ENCODE data around the gene DOCK3.

The DOCK3 gene

GRCh38 chr3:51388286-51389029 is 713.7 kb downstream of the DOCK3 start:
- DNase-seq (ENCODE audit: low read depth) = no peak

DNA sequence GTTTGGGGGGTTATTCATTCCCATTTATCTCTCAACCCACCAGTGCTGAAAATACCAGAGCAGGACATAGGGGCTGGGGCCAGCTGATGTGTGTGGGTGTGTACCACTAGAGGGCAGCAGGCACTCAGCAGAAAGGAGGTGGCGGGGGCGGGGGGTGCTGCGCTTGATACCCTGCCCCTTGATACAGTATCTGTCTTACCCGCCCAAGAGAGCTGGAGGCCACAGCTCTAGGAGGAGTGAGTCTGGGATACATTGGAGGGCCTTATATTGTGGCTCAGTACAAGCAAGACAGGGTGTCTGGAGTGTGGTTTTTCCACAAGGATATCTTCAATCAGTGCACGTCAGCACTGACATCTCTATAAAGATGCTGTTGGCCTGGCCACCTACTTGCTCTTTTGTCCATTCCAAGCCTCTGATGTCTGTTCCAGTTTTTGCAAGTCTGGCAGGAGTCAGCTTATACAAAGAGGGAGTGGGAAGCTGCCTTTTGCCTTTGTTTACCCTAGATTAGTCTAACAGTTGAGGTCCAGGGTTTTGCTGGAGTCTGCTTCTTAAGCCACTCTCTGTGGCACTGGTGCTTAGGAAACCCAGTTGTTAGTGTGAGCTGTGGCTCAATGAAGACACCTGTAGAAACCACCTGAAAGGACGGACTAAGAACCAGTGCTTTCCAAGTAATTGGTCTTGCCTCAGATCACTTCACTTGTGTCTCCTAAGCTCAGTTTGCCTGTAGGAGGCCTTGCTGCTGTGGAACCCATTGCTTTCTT is 714.9 kb downstream of the DOCK3 start:
- DNase-seq (ENCODE audit: low read depth) = peak; percentile 54

- DNase-seq (ENCODE audit: low read depth) = no peak
Observed at GRCh38 chr3:51390246-51391074, 715.7 kb downstream of the DOCK3 start.

DNA sequence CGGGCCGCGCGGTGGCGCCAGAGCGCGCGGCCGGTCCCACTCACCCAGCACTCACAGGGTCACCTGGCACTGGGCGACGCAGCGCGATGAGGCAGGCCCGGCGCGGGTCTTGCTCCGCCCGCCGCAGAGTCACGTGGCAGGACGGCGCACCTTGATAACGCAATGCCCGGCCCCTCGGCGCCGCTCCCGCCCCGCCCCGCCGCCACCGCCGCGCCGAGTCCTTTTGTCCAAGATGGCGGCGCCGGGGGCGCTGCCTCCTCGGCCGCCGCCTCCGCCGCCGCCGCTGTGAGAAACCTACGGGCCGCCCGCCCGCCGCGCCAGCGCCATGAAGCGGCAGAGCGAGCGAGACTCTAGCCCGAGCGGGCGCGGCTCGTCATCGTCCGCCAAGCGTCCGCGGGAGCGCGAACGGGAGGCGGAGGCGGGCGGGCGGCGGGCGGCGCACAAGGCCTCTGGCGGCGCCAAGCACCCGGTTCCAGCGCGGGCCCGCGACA is 716.4 kb downstream of the DOCK3 start, which contains the start of gene RBM15B:
TSS of gene RBM15B (plus strand) at position 211 of the 491 bp plus-strand sequence. CDS start at position 326, 115 bp downstream.
- DNase-seq (ENCODE audit: low read depth) = peak; percentile 97

DNA sequence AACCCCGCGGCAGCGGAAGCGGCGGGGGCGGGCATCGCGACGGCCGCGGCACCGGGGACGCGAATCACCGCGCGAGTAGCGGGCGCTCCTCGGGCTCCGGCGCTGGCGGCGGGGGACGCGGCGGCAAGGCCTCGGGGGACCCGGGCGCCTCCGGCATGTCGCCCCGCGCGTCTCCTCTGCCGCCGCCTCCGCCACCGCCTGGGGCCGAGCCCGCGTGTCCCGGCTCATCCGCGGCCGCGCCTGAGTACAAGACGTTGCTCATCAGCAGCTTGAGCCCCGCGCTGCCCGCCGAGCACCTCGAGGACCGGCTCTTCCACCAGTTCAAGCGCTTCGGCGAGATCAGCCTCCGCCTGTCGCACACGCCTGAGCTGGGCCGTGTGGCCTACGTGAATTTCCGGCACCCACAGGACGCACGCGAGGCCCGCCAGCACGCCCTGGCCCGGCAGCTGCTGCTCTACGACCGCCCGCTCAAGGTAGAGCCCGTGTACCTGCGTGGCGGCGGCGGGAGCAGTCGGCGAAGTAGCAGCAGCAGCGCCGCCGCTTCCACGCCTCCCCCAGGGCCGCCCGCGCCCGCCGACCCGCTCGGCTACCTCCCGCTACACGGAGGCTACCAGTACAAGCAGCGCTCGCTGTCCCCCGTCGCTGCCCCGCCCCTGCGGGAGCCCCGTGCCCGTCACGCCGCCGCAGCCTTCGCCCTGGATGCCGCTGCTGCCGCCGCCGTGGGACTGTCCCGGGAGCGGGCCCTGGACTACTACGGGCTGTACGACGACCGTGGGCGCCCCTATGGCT is 717.0 kb downstream of the DOCK3 start:
- DNase-seq (ENCODE audit: low read depth) = peak; percentile 62

DNA sequence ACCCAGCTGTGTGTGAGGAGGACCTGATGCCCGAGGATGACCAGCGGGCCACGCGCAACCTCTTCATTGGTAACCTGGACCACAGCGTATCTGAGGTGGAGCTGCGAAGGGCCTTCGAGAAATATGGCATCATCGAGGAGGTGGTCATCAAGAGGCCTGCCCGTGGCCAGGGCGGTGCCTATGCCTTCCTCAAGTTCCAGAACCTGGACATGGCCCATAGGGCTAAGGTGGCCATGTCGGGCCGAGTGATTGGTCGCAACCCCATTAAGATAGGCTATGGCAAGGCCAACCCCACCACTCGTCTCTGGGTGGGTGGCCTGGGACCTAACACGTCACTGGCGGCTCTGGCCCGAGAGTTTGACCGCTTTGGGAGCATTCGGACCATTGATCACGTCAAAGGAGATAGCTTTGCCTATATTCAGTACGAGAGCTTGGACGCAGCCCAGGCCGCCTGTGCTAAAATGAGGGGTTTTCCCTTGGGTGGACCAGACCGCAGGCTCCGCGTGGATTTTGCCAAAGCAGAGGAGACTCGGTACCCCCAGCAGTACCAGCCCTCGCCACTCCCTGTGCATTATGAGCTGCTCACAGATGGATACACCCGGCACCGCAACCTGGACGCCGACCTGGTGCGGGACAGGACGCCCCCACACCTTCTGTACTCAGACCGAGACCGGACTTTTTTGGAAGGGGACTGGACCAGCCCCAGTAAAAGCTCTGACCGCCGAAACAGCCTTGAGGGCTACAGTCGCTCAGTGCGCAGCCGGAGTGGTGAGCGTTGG is 717.8 kb downstream of the DOCK3 start:
- DNase-seq (ENCODE audit: low read depth) = no peak

GRCh38 chr3:51393134-51393495 is 718.4 kb downstream of the DOCK3 start:
- no peak for DNase-seq (ENCODE audit: low read depth)

- no peak for DNase-seq (ENCODE audit: low read depth)
Observed at GRCh38 chr3:51393564-51393963, 718.8 kb downstream of the DOCK3 start.

GRCh38 chr3:51394541-51394940 is 719.8 kb downstream of the DOCK3 start:
- DNase-seq (ENCODE audit: low read depth) = no peak

DNA sequence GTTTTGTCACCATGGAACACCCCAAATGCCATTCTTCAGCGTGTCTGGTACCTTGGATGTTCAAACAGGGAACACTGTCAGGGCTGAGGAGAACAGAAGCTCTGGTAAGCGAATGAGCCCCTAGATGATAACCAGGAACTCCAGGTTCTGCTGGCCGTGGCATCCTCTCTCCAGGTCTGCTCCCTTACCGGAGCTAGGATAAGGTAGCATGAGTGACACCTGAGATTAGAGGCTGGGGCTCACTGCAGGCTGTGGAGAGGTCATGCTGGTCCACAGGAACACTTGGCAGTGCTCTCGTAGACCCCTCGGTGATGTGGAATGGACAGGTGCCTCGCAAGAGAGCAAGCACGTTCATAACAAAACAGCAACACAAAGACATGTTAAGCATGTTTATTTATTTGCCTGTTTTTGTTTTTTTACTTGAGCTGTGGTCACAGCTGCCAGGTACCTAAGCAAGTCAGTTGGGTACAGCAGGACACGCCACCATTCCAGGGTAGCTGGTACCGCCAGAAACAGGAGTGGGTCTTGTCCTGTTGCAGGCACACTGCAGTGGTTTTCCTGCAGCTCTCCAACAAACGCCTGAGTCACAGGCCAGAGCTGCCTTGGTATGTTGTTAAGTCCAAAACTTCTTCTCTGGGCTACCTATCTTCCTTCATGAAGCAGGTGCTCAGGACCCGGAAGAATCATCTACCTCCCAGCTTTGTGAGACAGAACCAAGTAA is 720.9 kb downstream of the DOCK3 start:
- DNase-seq (ENCODE audit: low read depth) = no peak

GRCh38 chr3:51396401-51396800 is 721.7 kb downstream of the DOCK3 start:
- DNase-seq (ENCODE audit: low read depth) = no peak

GRCh38 chr3:51397392-51397791 is 722.7 kb downstream of the DOCK3 start:
- DNase-seq (ENCODE audit: low read depth) = no peak

- no peak for DNase-seq (ENCODE audit: low read depth)
Observed at GRCh38 chr3:51398595-51399310, 724.0 kb downstream of the DOCK3 start.

DNA sequence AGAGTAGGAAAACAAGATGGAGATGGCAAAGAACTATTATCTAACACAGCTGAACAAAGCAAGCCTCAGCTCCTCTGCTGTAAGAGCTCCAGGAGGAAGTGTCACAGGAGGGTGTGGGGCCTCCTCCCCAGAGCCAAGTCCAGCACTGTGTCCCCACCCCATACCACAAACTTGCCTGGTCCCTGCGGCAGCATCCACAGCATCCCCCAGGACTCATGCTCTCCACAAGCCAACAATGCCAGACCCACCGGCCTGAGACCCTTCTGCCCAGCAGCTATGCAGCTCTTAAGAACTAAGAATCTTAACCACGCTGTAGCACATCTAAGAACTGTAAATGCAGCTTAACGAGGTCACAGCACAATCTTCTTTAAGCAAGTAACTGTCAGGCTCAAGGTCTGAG is 725.4 kb downstream of the DOCK3 start:
- DNase-seq (ENCODE audit: low read depth) = no peak

DNA sequence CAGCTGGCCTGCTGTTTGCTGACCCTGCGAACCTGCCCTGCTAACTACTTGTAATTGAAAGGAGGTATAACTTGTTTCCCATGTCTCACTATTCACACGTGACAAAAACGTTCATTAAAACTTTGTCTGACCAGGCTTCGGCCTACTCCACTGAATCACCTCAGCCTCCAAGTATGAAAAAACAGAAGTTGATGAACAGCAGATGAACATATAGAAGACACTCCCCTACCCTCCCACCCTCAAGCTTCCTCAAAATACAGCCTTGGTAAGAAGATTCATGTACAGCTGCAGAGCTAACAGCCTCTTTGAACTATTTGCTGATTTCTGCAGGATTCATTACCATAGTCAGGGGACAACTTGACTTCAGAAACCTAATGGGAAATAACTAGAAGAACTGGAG is 727.0 kb downstream of the DOCK3 start:
- no peak for DNase-seq (ENCODE audit: low read depth)

GRCh38 chr3:51403675-51404074 is 728.9 kb downstream of the DOCK3 start:
- no peak for DNase-seq (ENCODE audit: low read depth)

DNA sequence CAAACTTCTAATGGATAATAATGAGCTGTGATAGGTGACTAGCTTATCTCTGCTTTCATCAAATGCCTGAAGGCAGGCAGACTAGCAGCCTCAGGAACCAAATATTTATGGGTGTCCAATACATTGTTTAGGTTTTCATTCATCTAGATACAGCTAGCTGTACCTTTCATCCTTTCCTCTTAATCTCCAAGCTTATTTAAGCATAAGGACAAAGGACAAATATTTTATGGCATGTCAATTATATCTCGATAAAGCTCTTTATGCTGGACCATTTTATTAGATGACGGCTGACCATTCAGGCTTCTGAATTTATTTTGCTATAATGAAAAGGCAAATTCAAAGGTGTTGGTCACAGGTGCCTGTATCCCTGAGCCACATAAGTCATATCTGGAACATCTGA is 733.3 kb downstream of the DOCK3 start:
- DNase-seq (ENCODE audit: low read depth) = no peak

DNA sequence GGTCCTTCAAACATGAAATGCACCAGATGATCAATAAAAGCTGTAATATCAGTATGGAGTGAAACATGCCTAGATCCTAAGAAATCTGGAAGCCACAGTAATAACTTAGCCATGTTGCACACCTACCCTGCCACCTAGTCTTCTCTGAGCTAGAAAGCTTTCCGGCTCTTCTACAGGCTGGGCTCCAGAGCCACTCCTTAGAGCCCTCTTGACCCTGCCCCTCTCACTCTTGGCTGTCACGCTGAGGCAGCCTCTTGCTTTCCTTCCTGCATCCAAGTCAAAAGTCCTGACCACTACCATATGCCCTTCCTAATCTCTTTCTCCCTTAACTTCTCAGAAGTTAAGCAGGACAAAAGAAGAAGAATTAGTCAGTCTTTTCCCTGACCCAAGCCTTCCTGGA is 734.1 kb downstream of the DOCK3 start:
- no peak for DNase-seq (ENCODE audit: low read depth)

- no peak for DNase-seq (ENCODE audit: low read depth)
Observed at GRCh38 chr3:51422211-51422610, 747.5 kb downstream of the DOCK3 start.
